Measurements from ENCODE around the gene DNAH9. TPM values are rescaled to one million over a fixed set of nuclear protein-coding genes. Genes with fewer than 3 reads are reported as not detected.

DNAH9 gene
- total RNA-seq, 2 donors from 2014 or later = 0.52 to 9.6 TPM

DNA sequence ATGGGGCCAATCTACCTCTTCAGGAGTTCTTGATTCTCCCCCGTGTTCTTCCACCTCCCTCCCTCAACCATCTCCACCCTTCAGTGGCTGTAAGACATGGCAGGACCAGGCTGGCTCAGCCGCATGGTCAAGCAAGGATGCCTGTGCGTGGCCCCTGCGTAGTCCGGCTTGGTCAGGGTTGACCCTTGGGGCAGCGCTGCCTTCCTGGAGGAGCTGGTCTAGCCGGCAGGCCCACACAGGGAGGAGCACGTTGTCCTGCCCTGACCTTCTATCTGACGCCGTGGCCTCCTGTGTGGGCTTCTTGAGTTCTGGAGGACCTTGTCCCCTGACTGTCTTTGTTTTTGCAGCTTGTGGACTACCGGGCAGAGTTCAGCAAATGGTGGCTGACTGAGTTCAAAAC lies 169.8 kb downstream of the DNAH9 start:
- TF ChIP-seq CTCF (IDR thresholded peaks at IDR 0.05) = no peak
- no peak for TF ChIP-seq POLR2A (IDR thresholded peaks at IDR 0.05)
- DNase-seq (no peak), ATAC-seq (no peak)
- 76 to 94% methylated on average over 8 to 11 of the region's 11 CpGs for WGBS, 2 donors
- no peaks in the 10 kb centered on the region for H3K9me3 ChIP-seq
- H3K4me1 ChIP-seq = no peaks in the 10 kb centered on the region
- H3K27ac ChIP-seq = no peak overlapping the region
- no peaks in the 10 kb centered on the region for H3K27me3 ChIP-seq
- no peak overlapping the region for H3K4me3 ChIP-seq
- H3K36me3 ChIP-seq (replicated peaks in 1 of 2; ENCODE audit: insufficient read depth in 1 of 2, low read depth in 2 of 2) = no peaks in the 10 kb centered on the region
- intact Hi-C loops (cut with DNase I) = no loop called here

GRCh38 chr17:11768981-11769380 lies 170.7 kb downstream of the DNAH9 start:
- no peak for DNase-seq
- Histone ChIP-seq H3K27ac (no peak overlapping the region), H3K9me3 (no peaks in the 10 kb centered on the region), H3K4me1 (no peaks in the 10 kb centered on the region), H3K36me3 (replicated peaks in 1 of 2; ENCODE audit: insufficient read depth in 1 of 2, low read depth in 2 of 2) (no peaks in the 10 kb centered on the region), H3K27me3 (no peaks in the 10 kb centered on the region), H3K4me3 (no peak overlapping the region)
- 77 to 81% methylated on average over 17 to 19 of the region's 19 CpGs for WGBS, 2 donors
- intact Hi-C loops (cut with DNase I) = no loop called here
- no peak for ATAC-seq
- no peak for TF ChIP-seq CTCF (IDR thresholded peaks at IDR 0.05)
- no peak for TF ChIP-seq POLR2A (IDR thresholded peaks at IDR 0.05)

- Histone ChIP-seq H3K27me3 (no peaks in the 10 kb centered on the region), H3K27ac (no peak overlapping the region), H3K36me3 (replicated peaks in 1 of 2; ENCODE audit: insufficient read depth in 1 of 2, low read depth in 2 of 2) (no peaks in the 10 kb centered on the region), H3K4me3 (no peak overlapping the region), H3K9me3 (no peaks in the 10 kb centered on the region), H3K4me1 (no peaks in the 10 kb centered on the region)
- TF ChIP-seq CTCF (IDR thresholded peaks at IDR 0.05) (no peak), POLR2A (IDR thresholded peaks at IDR 0.05) (no peak)
- ATAC-seq = no peak
- no peak for DNase-seq
- intact Hi-C loops (cut with DNase I) = no loop called here
Observed at GRCh38 chr17:11772031-11772430, 173.8 kb downstream of the DNAH9 start.

DNA sequence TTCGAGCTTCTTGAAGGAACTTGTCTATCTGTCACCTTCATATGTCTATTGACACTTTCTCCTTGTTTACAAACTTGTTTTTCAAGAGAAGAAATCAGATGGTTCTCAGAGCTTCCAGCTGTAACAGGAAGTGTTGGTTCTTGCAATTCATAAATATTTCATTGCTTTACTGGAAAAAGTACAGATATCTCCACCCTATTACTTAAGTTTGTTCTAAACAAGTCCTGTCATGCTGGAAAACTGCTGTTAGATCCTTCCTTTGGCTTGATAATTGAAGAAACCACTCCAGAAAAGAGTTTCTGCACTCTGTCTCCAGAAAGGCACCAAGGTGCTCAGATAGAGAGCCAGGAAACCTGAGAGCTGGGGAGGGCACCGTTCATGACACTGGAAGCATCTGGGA lies 181.6 kb downstream of the DNAH9 start:
- Histone ChIP-seq H3K27me3 (no peaks in the 10 kb centered on the region), H3K36me3 (replicated peaks in 1 of 2; ENCODE audit: insufficient read depth in 1 of 2, low read depth in 2 of 2) (no peaks in the 10 kb centered on the region), H3K27ac (no peak overlapping the region), H3K9me3 (no peaks in the 10 kb centered on the region), H3K4me3 (no peak overlapping the region), H3K4me1 (no peaks in the 10 kb centered on the region)
- TF ChIP-seq CTCF (IDR thresholded peaks at IDR 0.05) = no peak
- no peak for TF ChIP-seq POLR2A (IDR thresholded peaks at IDR 0.05)
- intact Hi-C loops (cut with DNase I) = no loop called here
- no peak for ATAC-seq
- no peak for DNase-seq
- WGBS, 2 donors = 43 to 60% methylated on average over 2 of the region's 2 CpGs

- no peak for DNase-seq
- H3K27ac ChIP-seq = no peak overlapping the region
- no peaks in the 10 kb centered on the region for H3K27me3 ChIP-seq
- H3K4me3 ChIP-seq = no peak overlapping the region
- H3K9me3 ChIP-seq = no peaks in the 10 kb centered on the region
- WGBS, 2 donors = 78 to 85% methylated on average over 5 of the region's 5 CpGs
- H3K36me3 ChIP-seq (replicated peaks in 1 of 2; ENCODE audit: insufficient read depth in 1 of 2, low read depth in 2 of 2) = no peaks in the 10 kb centered on the region
- intact Hi-C loops (cut with DNase I) = no loop called here
- ATAC-seq = no peak
- TF ChIP-seq CTCF (IDR thresholded peaks at IDR 0.05) (no peak), POLR2A (IDR thresholded peaks at IDR 0.05) (no peak)
- no peaks in the 10 kb centered on the region for H3K4me1 ChIP-seq
Observed at GRCh38 chr17:11780621-11781020, 182.4 kb downstream of the DNAH9 start.

Data from body of pancreas (tissue), 4 donors.